Pancreas (tissue), 10 donors: Measurements from ENCODE around the gene ADAM15. TPM values are rescaled to one million over a fixed set of nuclear protein-coding genes. Genes with fewer than 3 reads are reported as not detected.

ENCODE experiments used
- ATAC-seq, 4 donors: fragments of 200-7000 bp; cut with Tn5 transposase; one replicate each; pipeline versions ENCODE4 v1.8.0 to v1.9.1; 2020; ENCODE audit warnings: mild to moderate bottlenecking in 4 of 4, moderate library complexity in 4 of 4
- DNase-seq, 6 donors: peaks; one replicate each; pipeline ENCODE4 v3.0.0-alpha.2; 2020
- FAIRE-seq: peaks from 2 replicates; lab custom pipeline; 2012; peaks lifted over from hg19 to GRCh38; lab: Jason Lieb, UNC
- H3K27ac ChIP-seq, 4 donors: fragments of 200-600 bp; sonication (generic); 1 replicate in 3 of 4; 2 replicates in 1 of 4; pipeline versions ENCODE4 v1.5.0 to v1.8.0; 2020
- H3K27me3 ChIP-seq, 4 donors: fragments of 200-600 bp; one replicate each; pipeline ENCODE4 v1.8.0; 2021
- H3K36me3 ChIP-seq, 3 donors: fragments of 200-600 bp; sonication (generic) in 1 of 3; one replicate each; pipeline versions ENCODE4 v1.5.0 to v1.8.0; 2020 to 2021
- H3K4me1 ChIP-seq, 3 donors: fragments of 200-600 bp; one replicate each; pipeline ENCODE4 v1.8.0; 2021
- H3K4me3 ChIP-seq, 4 donors: fragments of 200-600 bp; sonication (generic) in 2 of 4; one replicate each; pipeline versions ENCODE4 v1.5.0 to v1.8.0; 2020 to 2021
- H3K9me3 ChIP-seq, 4 donors: fragments of 200-600 bp; one replicate each; pipeline ENCODE4 v1.8.0; 2021
- WGBS, 2 donors: extraction: QIAGEN DNeasy Blood & Tissue Kit; methylation state at CpG; one replicate each; pipeline ENCODE4 v1.1.7; 2013; 5-methylcytosine and 5-hydroxymethylcytosine counted together
- intact Hi-C, 3 donors: fragments of 100-400 bp; cut with DNase I; formaldehyde crosslinking; loops; one replicate each; pipeline versions ENCODE4 v1.11.1 to v1.14.2; 2022
- polyA plus RNA-seq, 2 donors: library from polyadenylated mRNA; stranded (reverse); fragments of 200-250 nt; gene quantifications; one replicate each; pipeline ENCODE4 v1.2.3, GENCODE V29; 2013
- total RNA-seq, 6 donors: library from RNA; stranded (reverse); fragmentation: NEBNext Ultra II Directional in 4 of 6; extraction: Animal tissue kit (Norgen Biotek cat#: 25700) in 4 of 6; gene quantifications; one replicate each; pipeline versions ENCODE4 v1.2.1 to v1.2.4, GENCODE V29; 2021 to 2023
- TF ChIP-seq, protein P1 (sequence below), 4 donors: fragments of 200-600 bp; sonication (generic) in 3 of 4; IDR thresholded peaks; one replicate each; pipeline versions ENCODE4 v1.5.0 to v1.8.0; 2021; ENCODE audit warnings: antibody characterized with exemption in 4 of 4
- donor health status: healthy with polysubstance abuse.
- donor health status: DM: no; HTN: no; CAD: no; lungs with moderate emphysema.
- donor health status: DM: no; HTN: no; CAD: no.
- donor health status: control.
- donor health status: control.
- donor health status: Bipolar disorder and iron deficiency.
- donor health status: DM: yes; HTN: yes; CAD: no.
- donor health status: DM: no; HTN: no; CAD: no.
- donor health status: DM: no; HTN: no; CAD: no.
- donor health status: DM: yes; HTN: yes; CAD: no.

The ADAM15 gene
- total and polyA plus RNA-seq, 8 donors: 23.7 to 125 (median 35.2) TPM

DNA sequence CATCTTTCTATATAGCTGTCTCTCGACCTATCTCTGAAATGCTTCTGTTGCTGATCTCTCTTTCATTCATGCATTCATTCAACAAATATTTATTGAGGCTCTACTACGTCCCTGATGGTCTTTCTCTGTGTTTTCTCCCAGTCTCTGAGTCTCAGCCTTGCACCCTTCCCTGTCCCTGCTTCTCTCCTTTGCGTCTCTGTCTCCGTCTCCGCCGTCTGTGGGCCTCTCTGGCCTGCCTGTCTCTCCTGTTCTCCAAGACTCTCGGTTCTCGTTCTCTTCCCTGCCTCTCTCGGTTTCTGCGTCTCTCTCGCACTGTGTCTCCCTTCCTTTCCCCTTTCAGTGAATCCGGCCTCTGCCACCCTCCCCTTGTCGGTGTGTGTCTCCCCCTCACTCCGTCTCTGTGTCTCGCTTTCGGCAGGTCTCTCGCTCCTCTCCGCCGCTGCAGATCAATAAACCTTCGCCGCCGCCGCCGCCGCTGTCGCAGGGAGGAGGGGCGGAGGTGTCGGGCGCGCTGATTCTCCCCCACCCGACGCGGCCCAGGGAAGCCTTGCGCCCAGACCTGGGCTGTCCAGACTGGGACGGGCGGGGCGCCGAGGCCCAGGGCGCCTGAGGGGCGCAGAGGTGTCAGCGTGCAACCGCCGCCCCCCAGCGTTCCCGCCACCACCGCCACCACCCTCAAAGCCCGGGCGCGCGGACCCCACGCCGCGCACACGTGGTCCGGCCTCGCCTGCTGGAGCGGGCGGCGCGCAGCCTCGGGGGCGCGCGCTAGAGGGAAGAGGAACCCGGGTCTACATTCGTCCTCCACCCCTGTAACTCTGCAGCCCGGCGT lies 30.6 kb downstream of the ADAM15 start:
- TF ChIP-seq, protein P1, sequence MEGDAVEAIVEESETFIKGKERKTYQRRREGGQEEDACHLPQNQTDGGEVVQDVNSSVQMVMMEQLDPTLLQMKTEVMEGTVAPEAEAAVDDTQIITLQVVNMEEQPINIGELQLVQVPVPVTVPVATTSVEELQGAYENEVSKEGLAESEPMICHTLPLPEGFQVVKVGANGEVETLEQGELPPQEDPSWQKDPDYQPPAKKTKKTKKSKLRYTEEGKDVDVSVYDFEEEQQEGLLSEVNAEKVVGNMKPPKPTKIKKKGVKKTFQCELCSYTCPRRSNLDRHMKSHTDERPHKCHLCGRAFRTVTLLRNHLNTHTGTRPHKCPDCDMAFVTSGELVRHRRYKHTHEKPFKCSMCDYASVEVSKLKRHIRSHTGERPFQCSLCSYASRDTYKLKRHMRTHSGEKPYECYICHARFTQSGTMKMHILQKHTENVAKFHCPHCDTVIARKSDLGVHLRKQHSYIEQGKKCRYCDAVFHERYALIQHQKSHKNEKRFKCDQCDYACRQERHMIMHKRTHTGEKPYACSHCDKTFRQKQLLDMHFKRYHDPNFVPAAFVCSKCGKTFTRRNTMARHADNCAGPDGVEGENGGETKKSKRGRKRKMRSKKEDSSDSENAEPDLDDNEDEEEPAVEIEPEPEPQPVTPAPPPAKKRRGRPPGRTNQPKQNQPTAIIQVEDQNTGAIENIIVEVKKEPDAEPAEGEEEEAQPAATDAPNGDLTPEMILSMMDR (IDR thresholded peaks at IDR 0.05): no peak
- Histone ChIP-seq H3K36me3 (no peaks in the 10 kb centered on the region), H3K27ac (no peak overlapping the region), H3K9me3 (no peaks in the 10 kb centered on the region), H3K4me1 (peaks cover 36 to 44% (median 40%) of the 10 kb centered on the region in 3 donors), H3K27me3 (peaks cover 0 to 31% (median 6%) of the 10 kb centered on the region in 4 donors), H3K4me3 (peak overlapping the region in 2 of 4 donors; percentile 16 to 30)
- FAIRE-seq: no peak
- 3 to 4% methylated on average over 44 to 68 of the region's 68 CpGs for WGBS, 2 donors
- no peak for ATAC-seq
- intact Hi-C loops: loop anchor here in 1 of 3 donors (5.0 kb wide), 1 partner anchor 39 kb away; no protein-coding TSS in a partner anchor
- DNase-seq: peak in 2 of 6 donors; percentile 47 to 75

DNA sequence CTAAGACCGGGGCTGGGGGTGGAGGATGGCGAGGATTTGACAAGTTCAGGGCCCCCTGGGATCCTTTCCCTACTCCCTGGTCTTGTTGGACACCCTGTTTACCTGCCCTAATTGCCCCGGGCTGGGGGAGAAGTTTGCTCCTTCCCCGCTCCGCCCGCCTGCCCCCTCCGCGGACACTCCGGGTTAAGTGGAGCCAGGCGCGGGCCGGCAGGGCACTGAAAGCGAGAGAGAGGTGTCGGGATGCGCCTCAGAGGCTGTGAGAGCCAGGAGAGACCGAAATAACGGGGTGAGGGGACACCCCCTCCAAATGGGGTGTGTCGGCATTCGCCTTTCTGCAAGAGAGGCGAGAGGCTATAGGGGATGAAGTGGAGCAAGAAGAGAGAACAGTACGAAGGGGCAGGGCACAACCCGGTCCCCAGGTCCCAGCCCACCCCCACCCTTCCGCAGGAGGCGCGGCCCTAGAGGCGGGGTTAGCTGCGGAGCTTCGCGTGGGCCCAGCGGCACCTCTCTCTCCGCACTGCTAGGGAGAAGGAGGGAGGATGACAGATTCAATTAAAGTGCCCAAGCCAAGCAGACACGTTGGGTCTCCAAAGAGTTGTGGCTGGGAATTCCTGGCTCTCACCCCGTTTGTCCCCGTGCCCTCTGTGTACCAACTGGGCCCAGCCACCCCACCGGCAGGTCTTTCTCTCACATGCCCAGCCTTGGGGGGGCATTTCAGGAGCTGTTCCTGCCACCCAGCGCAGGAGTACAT lies 31.4 kb downstream of the ADAM15 start:
- Histone ChIP-seq H3K27me3 (peaks cover 0 to 31% (median 6%) of the 10 kb centered on the region in 4 donors), H3K27ac (no peak overlapping the region), H3K36me3 (no peaks in the 10 kb centered on the region), H3K4me1 (peaks cover 36 to 44% (median 40%) of the 10 kb centered on the region in 3 donors), H3K4me3 (peak overlapping the region in 1 of 4 donors; percentile 30), H3K9me3 (no peaks in the 10 kb centered on the region)
- FAIRE-seq (no peak), DNase-seq (peak in 1 of 6 donors; percentile 66), ATAC-seq (no peak)
- WGBS, 2 donors: 13 to 16% methylated on average over 30 to 36 of the region's 36 CpGs
- intact Hi-C loops: loop anchor here in 1 of 3 donors (5.0 kb wide), 1 partner anchor 40 kb away; no protein-coding TSS in a partner anchor
- TF ChIP-seq, protein P1 (IDR thresholded peaks at IDR 0.05): no peak

DNA sequence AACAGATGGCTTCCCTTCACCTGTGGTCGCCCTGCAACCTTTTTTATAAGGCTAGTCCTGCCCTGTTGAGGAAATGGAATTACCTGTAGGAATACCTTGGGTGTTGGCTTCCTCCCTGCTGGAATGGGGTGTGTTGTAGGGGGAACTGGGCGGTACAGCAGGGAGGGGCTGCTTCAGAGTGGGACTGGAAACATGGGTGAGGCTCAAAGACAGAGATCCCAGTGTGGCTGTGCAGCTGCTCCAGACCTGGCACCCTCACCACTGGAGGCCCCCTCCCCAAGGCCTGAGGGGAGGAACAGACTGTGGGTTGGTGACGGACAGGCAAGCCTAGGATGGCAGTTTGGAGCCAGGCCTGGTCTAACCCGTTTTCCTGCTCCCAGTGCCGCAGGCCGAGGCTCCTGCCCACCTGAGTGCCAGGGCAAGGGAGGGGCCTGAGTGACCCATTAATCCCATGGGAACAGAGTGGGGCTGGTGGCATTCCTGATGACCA lies 32.0 kb downstream of the ADAM15 start:
- TF ChIP-seq, protein P1 (IDR thresholded peaks at IDR 0.05): no peak
- H3K4me3 ChIP-seq: no peak overlapping the region
- peaks cover 0 to 31% (median 6%) of the 10 kb centered on the region in 4 donors for H3K27me3 ChIP-seq
- ATAC-seq: no peak
- H3K9me3 ChIP-seq: no peaks in the 10 kb centered on the region
- peak in 1 of 6 donors; percentile 74 for DNase-seq
- no peak for FAIRE-seq
- intact Hi-C loops: loop anchor here in 1 of 3 donors (5.0 kb wide), 1 partner anchor 41 kb away; no protein-coding TSS in a partner anchor
- H3K4me1 ChIP-seq: peaks cover 36 to 44% (median 40%) of the 10 kb centered on the region in 3 donors
- H3K36me3 ChIP-seq: no peaks in the 10 kb centered on the region
- WGBS, 2 donors: 39% methylated on average over 6 of the region's 6 CpGs
- no peak overlapping the region for H3K27ac ChIP-seq

DNA sequence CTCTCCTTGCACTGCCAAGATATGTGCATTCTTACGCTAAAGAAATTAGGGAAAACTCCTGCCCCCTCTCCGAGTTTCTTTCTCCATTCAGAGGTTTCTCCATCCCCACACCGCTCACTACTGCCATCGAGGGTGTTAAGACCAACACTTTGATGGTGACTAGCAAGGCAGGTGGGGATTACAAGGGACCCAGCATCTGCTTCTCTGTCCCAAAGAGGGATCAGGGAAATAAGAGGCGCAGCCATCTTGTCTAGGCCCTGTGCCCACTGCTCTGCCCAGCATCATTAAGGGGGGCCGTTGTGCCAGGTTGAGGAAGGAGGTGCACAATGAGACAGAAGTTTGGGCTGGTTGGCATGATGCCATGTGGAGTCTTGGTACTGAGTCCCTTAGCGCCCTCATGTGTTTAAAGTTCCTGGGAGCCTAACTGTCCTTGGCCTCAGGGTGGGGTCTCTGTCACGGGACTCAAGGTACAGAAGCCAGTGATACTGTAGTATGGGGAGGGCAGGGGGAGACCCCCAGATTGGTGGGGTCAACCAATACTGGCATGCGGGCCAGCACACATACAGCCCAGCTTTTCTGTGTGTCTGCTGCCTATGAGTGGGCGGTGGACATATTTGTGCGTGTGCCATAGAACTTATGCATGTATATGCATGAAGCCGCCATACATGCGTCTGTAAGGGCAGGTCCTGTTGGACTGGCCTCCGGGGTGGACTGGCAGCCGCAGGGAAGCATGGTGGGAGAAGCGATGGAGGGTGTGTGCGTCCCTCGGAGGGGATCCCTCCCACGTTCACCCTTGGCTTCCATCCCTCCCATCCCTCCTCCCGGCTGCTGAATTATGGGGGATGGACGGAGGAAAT lies 33.0 kb downstream of the ADAM15 start:
- peaks cover 0 to 31% (median 6%) of the 10 kb centered on the region in 4 donors for H3K27me3 ChIP-seq
- no peak overlapping the region for H3K27ac ChIP-seq
- no peaks in the 10 kb centered on the region for H3K9me3 ChIP-seq
- TF ChIP-seq, protein P1 (IDR thresholded peaks at IDR 0.05): no peak
- DNase-seq (peak in 5 of 6 donors; percentile 39 to 77 (median 65)), ATAC-seq (peak in 1 of 4 donors; percentile 0), FAIRE-seq (no peak)
- peak overlapping the region in 2 of 4 donors; percentile 72 to 77 for H3K4me3 ChIP-seq
- WGBS, 2 donors: 23 to 27% methylated on average over 21 of the region's 21 CpGs
- intact Hi-C loops: loop anchor here in 1 of 3 donors (5.0 kb wide), 1 partner anchor 42 kb away; no protein-coding TSS in a partner anchor
- H3K36me3 ChIP-seq: no peaks in the 10 kb centered on the region
- H3K4me1 ChIP-seq: peaks cover 35 to 43% (median 38%) of the 10 kb centered on the region in 3 donors
